ENCODE data around the gene GOLGA8R. TPM values are rescaled to one million over a fixed set of nuclear protein-coding genes. Genes with fewer than 3 reads are reported as not detected.
"Not testable (repeated sequence)": the region's sequence is repeated elsewhere in the genome, so short reads cannot be mapped to it uniquely, and the experiment has no call there.

Gene GOLGA8R, protein sequence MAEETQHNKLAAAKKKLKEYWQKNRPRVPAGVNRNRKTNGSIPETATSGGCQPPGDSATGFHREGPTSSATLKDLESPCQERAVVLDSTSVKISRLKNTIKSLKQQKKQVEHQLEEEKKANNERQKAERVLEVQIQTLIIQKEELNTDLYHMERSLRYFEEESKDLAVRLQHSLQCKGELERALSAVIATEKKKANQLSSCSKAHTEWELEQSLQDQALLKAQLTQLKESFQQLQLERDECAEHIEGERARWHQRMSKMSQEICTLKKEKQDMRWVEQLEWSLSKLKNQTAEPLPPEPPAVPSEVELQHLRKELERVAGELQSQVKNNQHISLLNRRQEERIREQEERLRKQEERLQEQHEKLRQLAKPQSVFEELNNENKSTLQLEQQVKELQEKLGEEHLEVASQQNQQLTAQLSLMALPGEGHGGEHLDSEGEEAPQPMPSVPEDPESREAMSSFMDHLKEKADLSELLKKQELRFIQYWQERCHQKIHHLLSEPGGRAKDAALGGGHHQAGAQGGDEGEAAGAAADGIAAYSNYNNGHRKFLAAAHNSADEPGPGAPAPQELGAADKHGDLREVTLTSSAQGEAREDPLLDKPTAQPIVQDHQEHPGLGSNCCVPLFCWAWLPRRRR
- 3.2 TPM for total RNA-seq

DNA sequence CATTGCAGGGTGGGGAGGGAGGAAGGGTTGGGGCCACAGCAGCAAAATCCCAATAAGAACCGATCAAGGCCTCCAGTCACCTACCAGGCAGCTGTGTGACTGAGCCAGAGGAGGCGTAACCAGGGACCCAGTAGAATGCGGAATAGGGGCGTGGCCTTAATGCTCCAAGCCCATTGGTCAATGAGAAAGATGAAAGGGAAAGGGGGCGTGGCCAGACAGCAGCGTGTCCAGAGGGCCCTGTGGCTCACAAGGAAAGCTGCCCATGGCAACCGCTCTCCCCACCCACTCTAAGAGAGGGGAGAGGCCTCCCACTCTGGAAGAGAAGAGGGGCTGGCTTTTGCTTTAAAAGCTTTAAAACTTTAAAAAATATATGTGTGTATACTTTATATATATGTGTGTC lies at the start of gene GOLGA8R:
Gene GOLGA8R, minus strand, starts transcription at position 101 of the 400 bp plus-strand sequence. Its CDS starts 98 bp downstream, at position 3.
- H3K4me1 ChIP-seq; H3K27me3 ChIP-seq; H3K27ac ChIP-seq; H3K9me3 ChIP-seq; H3K36me3 ChIP-seq; H3K4me3 ChIP-seq; intact Hi-C loops (cut with DNase I); DNase-seq (ENCODE audit: extremely low spot score in 2 of 2): not testable (repeated sequence)

DNA sequence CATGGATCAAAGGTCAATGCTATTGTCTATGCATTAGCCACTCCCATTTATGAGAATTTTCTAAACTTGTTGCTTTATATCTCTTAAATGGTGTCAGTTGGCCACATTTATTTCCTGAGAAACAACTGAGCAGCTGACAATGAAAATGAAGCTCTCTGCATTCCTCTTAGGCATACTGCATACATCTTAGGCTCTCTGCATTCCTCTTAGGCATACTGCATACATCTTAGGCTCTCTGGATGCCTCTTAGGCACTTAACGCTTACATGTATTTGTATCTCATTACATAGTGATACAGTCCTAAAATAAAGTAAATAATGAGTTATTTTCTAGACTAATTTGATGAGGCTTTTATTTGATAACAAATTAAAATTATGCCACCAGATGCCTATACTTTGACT lies 49.8 kb upstream of the GOLGA8R start:
- H3K27me3 ChIP-seq; H3K36me3 ChIP-seq; H3K9me3 ChIP-seq; DNase-seq (ENCODE audit: extremely low spot score in 2 of 2); H3K4me1 ChIP-seq; H3K27ac ChIP-seq; intact Hi-C loops (cut with DNase I); H3K4me3 ChIP-seq: not testable (repeated sequence)

DNA sequence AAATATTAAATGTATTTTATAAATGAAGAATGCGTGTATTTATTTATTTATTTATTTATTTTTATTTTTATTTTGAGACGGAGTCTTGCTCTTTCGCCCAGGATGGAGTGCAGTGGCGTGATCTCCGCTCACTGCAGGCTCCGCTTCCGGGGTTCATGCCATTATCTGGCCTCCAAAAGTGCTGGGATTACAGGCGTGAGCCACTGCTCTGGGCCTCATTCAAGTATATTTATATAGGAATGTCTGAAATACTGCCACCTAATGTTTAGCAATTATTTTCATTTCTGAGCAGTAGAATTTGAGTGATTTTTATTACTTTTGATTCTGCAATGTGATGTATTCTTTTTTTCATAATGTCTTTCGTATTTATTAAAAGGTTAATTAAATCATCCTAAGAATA lies 48.1 kb upstream of the GOLGA8R start:
- H3K27me3 ChIP-seq; H3K4me3 ChIP-seq; intact Hi-C loops (cut with DNase I); DNase-seq (ENCODE audit: extremely low spot score in 2 of 2); H3K36me3 ChIP-seq; H3K9me3 ChIP-seq; H3K27ac ChIP-seq; H3K4me1 ChIP-seq: not testable (repeated sequence)

DNA sequence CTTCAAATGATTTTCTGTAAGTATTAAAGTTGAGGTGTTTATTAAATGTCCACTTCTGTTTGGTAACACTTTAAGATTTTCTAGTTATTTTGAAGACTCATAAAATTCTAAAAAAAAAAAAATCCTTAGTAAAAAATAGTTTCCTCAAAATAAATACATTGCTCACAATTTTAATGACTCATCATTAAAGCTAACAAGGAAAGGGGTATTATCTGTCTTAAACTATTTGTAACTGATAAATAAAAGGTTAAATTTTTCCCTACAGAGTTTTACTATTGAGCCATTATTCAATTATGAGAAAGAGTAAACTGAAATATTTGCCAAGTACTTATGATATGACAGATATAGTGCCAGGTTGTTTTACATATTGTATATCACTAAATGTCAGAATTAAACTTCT lies 38.6 kb upstream of the GOLGA8R start:
- intact Hi-C loops (cut with DNase I); DNase-seq (ENCODE audit: extremely low spot score in 2 of 2); H3K27ac ChIP-seq; H3K4me3 ChIP-seq; H3K27me3 ChIP-seq; H3K4me1 ChIP-seq; H3K9me3 ChIP-seq; H3K36me3 ChIP-seq: not testable (repeated sequence)

DNA sequence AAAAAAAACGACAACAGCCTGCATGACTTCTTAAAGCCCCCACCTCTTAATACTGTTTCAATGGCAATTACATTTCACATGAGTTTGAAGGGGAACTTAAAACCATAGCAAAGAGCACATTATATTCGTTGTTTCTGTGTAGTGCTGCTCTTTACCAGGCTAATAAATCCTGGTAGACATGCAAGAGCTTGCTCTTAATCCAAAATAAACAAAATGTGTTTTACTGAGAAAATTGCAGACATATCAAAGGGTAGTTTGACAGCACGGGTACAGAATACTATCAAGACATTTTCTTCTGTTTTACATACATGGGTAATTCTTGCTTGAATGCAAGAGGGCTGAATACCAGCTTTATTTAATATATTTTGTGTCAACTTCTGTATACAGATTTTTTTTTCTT lies 24.3 kb upstream of the GOLGA8R start:
- H3K4me1 ChIP-seq; H3K36me3 ChIP-seq; H3K4me3 ChIP-seq; H3K27ac ChIP-seq; H3K9me3 ChIP-seq; DNase-seq (ENCODE audit: extremely low spot score in 2 of 2); H3K27me3 ChIP-seq; intact Hi-C loops (cut with DNase I): not testable (repeated sequence)

DNA sequence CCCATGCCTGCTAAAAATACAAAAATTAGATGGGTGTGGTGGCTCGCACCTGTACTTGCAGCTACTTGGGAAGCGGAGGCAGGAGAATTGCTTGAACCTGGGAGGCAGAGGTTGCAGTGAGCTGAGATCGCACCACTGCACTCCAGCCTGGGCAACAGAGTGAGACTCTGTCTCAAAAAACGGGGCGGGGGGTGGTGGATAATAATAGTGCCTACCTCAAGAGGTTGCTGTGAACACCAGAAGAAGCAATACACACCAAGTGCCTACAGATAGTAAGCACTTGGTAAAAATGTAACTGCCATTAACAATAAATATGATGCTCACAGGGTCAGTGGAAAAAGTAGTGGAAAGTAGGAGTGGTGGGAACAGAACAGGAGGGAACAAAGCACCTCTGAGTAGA lies 21.8 kb upstream of the GOLGA8R start:
- DNase-seq (ENCODE audit: extremely low spot score in 2 of 2); H3K27me3 ChIP-seq; H3K4me3 ChIP-seq; intact Hi-C loops (cut with DNase I); H3K4me1 ChIP-seq; H3K36me3 ChIP-seq; H3K27ac ChIP-seq; H3K9me3 ChIP-seq: not testable (repeated sequence)

DNA sequence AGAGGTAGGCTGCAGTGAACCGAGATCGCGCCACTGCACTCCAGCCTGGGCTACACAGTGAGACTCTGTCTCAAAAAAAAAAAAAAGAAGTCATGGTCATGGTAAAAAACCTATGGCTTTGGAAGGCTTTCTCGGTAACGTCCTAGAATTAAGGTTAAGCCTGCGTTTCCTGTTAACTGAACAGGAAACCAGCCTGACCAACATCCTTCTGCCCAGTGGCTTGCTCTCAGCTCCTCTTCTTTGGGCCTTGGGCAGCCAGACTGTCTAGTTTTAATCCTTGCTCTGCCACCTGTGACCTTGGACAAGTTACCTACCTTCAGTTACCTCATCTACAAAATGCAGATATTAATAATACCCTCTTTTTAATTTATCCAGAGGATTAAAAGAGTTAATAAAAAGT lies 6.7 kb upstream of the GOLGA8R start:
- H3K9me3 ChIP-seq; H3K4me1 ChIP-seq; DNase-seq (ENCODE audit: extremely low spot score in 2 of 2); H3K36me3 ChIP-seq; H3K27me3 ChIP-seq; H3K4me3 ChIP-seq; H3K27ac ChIP-seq; intact Hi-C loops (cut with DNase I): not testable (repeated sequence)

DNA sequence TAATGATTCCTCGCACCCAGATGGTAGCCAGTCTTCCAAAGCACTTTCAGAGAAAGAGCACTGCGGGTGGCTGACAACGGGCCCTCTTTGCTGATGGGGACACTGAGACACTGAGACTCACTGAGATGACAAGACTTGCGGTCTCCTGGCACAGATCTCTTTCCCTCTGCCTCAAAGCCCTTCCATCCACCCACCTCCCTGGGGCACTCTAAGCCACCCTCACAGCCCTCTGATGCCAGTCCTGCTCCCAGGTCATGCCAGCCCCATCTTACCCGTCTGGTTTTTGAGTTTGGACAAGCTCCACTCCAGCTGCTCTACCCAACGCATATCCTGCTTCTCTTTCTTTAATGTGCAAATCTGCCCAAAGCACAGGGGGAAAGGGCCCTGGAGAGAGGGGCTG lies 6.4 kb downstream of the GOLGA8R start:
- H3K27me3 ChIP-seq; intact Hi-C loops (cut with DNase I); H3K36me3 ChIP-seq; H3K9me3 ChIP-seq; H3K4me3 ChIP-seq; H3K4me1 ChIP-seq; H3K27ac ChIP-seq: not testable (repeated sequence)
- peak; percentile 25 to 62 for DNase-seq (ENCODE audit: extremely low spot score in 2 of 2)

DNA sequence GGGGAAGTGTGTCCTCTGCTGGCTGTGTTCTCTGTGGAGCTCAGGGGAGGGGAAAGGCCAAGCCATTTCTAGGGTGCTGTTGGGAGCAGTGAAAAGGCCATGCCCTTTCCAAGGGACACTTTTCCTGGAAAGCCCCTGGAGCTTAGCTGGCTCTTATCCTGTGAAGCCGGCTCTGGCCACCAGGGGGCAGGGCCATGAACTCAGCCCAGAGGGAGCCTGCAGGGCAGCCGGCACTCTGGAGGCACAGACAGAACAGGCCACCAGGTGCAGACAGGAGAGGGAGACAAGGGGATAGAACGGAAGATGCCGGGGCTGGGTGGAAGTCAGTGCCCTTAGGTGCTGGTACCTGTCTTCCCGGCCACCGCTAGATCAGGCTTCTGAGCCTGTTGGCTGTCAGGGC lies 15.1 kb downstream of the GOLGA8R start:
- DNase-seq (ENCODE audit: extremely low spot score in 2 of 2); H3K27ac ChIP-seq; H3K9me3 ChIP-seq; H3K36me3 ChIP-seq; H3K4me1 ChIP-seq; intact Hi-C loops (cut with DNase I); H3K27me3 ChIP-seq; H3K4me3 ChIP-seq: not testable (repeated sequence)

DNA sequence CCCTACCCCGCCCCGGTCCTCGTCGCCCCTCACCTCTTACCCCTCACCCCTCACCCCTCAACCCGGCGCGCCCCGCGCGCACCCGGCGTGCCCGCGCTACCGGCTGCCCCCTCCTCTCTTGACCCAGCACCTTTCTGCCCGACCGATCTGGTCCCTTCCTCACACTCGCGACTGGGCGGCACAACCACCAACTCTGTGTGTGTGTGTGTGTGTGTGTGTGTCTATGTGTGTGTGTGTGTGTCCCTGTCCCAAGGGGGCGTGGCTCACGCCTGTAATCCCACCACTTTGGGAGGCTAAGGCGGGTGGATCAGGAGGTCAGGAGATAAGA lies 20.4 kb downstream of the GOLGA8R start:
- H3K4me1 ChIP-seq; H3K36me3 ChIP-seq; DNase-seq (ENCODE audit: extremely low spot score in 2 of 2); H3K9me3 ChIP-seq; H3K27me3 ChIP-seq; intact Hi-C loops (cut with DNase I); H3K4me3 ChIP-seq; H3K27ac ChIP-seq: not testable (repeated sequence)

DNA sequence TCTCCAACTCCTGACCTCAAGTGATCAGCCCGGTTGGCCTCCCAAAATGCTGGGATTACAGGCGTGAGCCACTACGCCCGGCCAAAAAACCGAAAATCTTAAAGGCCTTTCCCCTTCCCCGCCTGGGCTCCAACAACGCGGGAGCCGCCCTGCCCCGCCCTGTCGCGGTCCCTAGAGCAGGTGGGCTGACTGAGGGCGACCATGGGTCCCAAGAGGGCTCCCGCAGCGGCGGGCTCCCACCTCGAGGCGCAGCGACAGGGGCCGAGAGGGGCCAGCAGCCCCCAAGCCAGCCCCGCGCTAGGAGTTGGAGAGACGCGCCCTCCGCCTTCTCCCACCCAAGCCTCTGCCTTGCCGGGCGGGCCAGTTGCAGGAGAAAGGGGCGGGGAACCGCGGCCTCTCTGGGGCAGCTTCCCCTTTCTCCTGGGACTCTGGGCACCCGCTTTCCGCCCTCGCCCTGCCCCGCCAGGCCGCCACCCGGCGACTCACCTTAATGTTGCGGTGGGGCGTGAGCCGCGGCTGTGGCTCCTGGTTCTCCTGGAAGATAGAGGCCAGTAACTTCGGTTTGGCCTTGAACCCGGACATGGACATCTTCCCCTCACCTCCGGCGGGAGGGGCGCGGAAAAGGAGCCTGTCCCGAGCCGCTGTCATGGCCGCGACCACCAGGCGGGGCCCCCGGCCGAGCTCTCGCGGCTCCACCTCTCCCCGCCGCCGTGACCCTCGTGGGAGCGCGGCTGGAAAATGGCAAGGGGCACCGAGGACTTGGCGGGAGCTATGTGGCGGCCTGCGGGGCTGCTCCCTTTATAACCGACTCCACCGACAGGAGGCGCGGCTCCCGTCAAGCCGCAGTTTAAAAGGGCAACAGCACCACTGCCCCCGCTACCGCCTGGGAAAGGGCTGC lies 21.0 kb downstream of the GOLGA8R start, which contains the start of gene CHRFAM7A:
Gene CHRFAM7A, minus strand, starts transcription at position 775 of the 898 bp plus-strand sequence. CDS start 10,189 bp downstream, outside the sequence.
- H3K4me1 ChIP-seq; H3K36me3 ChIP-seq; DNase-seq (ENCODE audit: extremely low spot score in 2 of 2); H3K27me3 ChIP-seq; H3K27ac ChIP-seq; H3K9me3 ChIP-seq; intact Hi-C loops (cut with DNase I); H3K4me3 ChIP-seq: not testable (repeated sequence)

DNA sequence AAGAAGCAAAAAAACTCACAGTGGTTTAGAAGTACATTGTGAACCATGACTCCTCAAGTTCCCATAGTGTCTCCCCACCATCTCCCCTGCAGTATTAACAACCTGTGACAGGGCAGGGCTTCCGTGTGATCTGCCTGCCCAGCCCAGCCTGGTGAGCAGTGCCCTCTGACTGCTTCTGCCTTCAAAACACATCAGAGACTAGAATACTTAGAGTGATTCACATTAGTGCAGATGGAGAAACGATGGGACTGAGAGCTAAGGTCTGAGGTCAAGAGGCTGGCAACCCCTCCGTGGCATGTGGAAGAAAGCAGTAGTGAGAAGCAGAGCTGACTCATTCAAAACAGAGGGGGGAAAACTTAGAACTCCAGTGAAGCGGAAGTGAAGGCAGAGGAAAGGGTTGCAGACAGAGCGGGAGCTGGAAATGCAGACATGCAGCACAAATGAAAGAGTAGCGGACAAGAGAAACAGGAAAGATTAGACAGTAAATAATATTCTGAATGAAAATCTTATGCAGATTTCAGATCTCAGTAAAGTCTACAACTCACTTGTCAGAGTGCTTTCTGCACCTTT lies 27.7 kb downstream of the GOLGA8R start:
- intact Hi-C loops (cut with DNase I); H3K27me3 ChIP-seq; H3K4me3 ChIP-seq; DNase-seq (ENCODE audit: extremely low spot score in 2 of 2); H3K27ac ChIP-seq; H3K36me3 ChIP-seq; H3K9me3 ChIP-seq; H3K4me1 ChIP-seq: not testable (repeated sequence)

DNA sequence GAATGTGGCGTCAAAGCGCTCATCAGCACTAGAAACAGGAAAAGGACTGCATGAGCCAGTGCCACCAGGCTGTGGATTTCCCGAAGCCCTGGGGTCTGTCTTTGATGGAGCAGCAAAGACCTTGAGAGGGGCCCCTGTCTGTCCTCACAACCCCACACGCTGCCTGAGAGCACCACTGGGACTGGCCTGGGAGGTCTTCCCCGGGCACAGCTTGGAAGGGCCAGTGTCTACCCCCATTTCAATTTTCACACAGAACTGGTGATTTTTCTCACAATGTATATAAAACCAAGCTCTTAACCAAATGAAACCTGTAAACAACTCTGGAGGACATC lies 37.0 kb downstream of the GOLGA8R start:
- H3K4me3 ChIP-seq; H3K36me3 ChIP-seq; DNase-seq (ENCODE audit: extremely low spot score in 2 of 2); H3K4me1 ChIP-seq; intact Hi-C loops (cut with DNase I); H3K9me3 ChIP-seq; H3K27me3 ChIP-seq; H3K27ac ChIP-seq: not testable (repeated sequence)
